HFFc6 (cell line): ENCODE results near the gene KIFAP3. TPM values are rescaled to one million over a fixed set of nuclear protein-coding genes. Genes with fewer than 3 reads are reported as not detected.

Experiments
- DNase-seq: peaks from one replicate; pipeline ENCODE4 v3.0.0-alpha.2; 2018
- H3K27ac Mint-ChIP-seq: 2 replicates; pipeline ENCODE4 v1.8.0; 2020; ENCODE audit warnings: mild to moderate bottlenecking, mixed read lengths
- H3K27me3 Mint-ChIP-seq: 2 replicates; pipeline ENCODE4 v1.8.0; 2021; ENCODE audit warnings: mild to moderate bottlenecking, moderate library complexity, mixed read lengths; ENCODE audit not compliant: insufficient read depth
- H3K36me3 Mint-ChIP-seq: 2 replicates; pipeline ENCODE4 v1.8.0; 2021; ENCODE audit warnings: low read depth, mixed read lengths
- H3K4me1 Mint-ChIP-seq: 2 replicates; pipeline ENCODE4 v1.8.0; 2020; ENCODE audit warnings: low read depth, mixed read lengths
- H3K4me3 Mint-ChIP-seq: 2 replicates; pipeline ENCODE4 v1.8.0; 2020; ENCODE audit warnings: mild to moderate bottlenecking, moderate library complexity, mixed read lengths
- H3K9me3 Mint-ChIP-seq: 2 replicates; pipeline ENCODE4 v1.8.0; 2020; ENCODE audit warnings: mild to moderate bottlenecking, mixed read lengths
- total RNA-seq, 6 experiments: library from RNA; stranded (reverse); fragmentation: NEBNext Ultra II Directional; extraction: Animal tissue kit (Norgen Biotek cat#: 25700); gene quantifications; 2 replicates in 1 of 6; 3 replicates in 5 of 6; pipeline ENCODE4 v1.2.3, GENCODE V29; 2021
- TF ChIP-seq, protein P1 (sequence below): fragments of 200-600 bp; sonication (generic); IDR thresholded peaks from 2 replicates; pipeline ENCODE4 v1.5.0; 2021; ENCODE audit warnings: antibody characterized with exemption, mild to moderate bottlenecking

The KIFAP3 gene
- total RNA-seq, 6 experiments from 2014 or later = 21.4 to 26.1 (median 23.4) TPM

DNA sequence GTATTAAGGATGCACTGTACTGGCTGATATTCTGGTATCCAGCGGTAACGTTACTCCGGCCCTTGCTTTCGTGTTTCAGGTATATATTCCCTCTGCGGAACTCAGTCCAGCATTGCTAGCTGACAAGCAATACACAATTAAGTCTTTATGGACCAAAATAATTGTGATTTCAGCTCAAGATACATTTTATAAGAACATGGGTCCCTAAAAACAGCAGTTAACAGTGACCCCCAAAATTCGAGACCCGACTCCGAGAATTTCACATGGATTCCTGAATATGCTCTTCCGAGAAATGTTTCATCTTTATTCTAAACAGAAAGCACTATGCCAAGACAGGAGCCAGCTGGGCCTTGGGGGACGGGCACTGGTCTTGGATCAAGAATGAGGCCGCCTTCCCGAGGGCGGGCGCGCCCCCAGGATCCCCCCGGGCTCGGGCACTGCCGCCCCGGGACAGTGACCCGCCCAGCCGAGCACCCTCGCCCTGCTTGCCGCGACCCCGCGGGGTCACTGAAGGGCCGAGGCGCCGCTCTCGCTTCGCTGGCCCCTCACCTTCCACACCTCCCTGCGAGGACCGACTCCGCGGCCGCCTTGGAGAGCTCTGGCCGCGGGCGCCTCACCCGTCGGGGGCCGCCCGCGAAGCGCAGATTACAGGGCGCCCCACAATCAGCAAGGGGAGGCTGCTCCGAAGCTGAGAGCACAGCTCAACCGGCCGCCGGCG lies 181.4 kb downstream of the KIFAP3 start:
- Mint-ChIP-seq H3K4me3 (peak overlapping the region; percentile 87), H3K27me3 (peaks cover 8% of the 10 kb centered on the region), H3K9me3 (no peaks in the 10 kb centered on the region), H3K27ac (peak overlapping the region; percentile 82), H3K36me3 (no peaks in the 10 kb centered on the region), H3K4me1 (peaks cover 37% of the 10 kb centered on the region)
- no peak for DNase-seq
- TF ChIP-seq, protein P1, sequence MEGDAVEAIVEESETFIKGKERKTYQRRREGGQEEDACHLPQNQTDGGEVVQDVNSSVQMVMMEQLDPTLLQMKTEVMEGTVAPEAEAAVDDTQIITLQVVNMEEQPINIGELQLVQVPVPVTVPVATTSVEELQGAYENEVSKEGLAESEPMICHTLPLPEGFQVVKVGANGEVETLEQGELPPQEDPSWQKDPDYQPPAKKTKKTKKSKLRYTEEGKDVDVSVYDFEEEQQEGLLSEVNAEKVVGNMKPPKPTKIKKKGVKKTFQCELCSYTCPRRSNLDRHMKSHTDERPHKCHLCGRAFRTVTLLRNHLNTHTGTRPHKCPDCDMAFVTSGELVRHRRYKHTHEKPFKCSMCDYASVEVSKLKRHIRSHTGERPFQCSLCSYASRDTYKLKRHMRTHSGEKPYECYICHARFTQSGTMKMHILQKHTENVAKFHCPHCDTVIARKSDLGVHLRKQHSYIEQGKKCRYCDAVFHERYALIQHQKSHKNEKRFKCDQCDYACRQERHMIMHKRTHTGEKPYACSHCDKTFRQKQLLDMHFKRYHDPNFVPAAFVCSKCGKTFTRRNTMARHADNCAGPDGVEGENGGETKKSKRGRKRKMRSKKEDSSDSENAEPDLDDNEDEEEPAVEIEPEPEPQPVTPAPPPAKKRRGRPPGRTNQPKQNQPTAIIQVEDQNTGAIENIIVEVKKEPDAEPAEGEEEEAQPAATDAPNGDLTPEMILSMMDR = no peak

DNA sequence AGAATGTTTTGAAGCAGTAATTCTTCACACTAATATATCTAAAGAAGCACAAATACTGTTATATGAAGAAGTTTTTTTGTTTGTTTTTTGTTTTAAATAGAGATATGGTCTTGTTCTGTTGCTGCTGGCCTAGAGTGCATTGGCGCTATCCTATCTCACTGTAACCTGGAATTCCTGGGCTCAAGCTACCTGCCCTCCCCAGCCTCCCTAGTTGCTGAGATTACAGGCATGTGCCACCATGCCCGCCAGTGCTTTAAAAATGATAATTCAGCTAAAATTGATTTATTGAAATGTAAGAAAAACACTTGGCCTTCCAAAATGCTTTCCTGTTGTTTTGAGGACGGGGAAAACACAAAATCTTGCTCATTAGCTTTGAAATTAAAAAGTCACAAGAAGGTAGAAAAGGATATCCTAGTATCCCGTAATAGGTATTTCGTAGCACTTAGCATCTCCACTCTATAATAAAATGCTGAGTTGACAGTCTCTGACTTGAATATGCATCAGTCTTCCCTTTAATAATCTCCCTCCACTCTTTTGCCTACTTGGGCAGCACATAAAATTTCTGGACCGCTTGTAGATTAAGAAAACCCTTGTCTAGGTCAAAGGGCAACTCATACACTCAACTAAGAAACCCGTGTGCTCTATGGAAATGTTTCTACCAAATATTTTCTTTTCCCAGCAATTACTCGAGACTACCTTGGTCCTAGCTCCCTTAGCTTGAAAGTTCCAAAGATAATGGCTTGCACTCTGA lies 182.1 kb downstream of the KIFAP3 start:
- no peaks in the 10 kb centered on the region for H3K36me3 Mint-ChIP-seq
- no peak for DNase-seq
- peak overlapping the region; percentile 82 for H3K27ac Mint-ChIP-seq
- H3K4me1 Mint-ChIP-seq = peaks cover 41% of the 10 kb centered on the region
- H3K9me3 Mint-ChIP-seq = no peaks in the 10 kb centered on the region
- TF ChIP-seq, protein P1 = no peak
- peak overlapping the region; percentile 87 for H3K4me3 Mint-ChIP-seq
- H3K27me3 Mint-ChIP-seq = peaks cover 7% of the 10 kb centered on the region

DNA sequence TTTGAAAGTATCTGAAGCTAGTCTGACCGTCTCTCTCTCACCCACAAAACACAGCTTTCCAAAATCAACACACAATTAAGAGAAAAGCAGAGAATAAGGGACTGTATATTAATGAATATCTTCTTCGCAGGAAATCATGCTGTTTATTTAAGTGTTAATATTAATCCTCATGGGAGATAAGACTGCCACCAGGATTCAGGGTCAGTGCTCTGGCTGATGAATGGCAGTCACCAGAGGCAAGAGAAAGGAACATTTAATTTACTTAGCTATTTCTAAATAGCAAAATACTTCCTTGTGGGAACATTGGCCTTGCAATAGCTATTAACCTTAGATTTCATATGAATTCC lies 183.0 kb downstream of the KIFAP3 start:
- Mint-ChIP-seq H3K4me3 (peak overlapping the region; percentile 21), H3K36me3 (peaks cover 3% of the 10 kb centered on the region; the same call in 1 of the 2 replicates), H3K4me1 (peaks cover 49% of the 10 kb centered on the region), H3K27me3 (peaks cover 5% of the 10 kb centered on the region), H3K27ac (peak overlapping the region; percentile 69), H3K9me3 (no peaks in the 10 kb centered on the region)
- DNase-seq = no peak
- TF ChIP-seq, protein P1 = no peak

DNA sequence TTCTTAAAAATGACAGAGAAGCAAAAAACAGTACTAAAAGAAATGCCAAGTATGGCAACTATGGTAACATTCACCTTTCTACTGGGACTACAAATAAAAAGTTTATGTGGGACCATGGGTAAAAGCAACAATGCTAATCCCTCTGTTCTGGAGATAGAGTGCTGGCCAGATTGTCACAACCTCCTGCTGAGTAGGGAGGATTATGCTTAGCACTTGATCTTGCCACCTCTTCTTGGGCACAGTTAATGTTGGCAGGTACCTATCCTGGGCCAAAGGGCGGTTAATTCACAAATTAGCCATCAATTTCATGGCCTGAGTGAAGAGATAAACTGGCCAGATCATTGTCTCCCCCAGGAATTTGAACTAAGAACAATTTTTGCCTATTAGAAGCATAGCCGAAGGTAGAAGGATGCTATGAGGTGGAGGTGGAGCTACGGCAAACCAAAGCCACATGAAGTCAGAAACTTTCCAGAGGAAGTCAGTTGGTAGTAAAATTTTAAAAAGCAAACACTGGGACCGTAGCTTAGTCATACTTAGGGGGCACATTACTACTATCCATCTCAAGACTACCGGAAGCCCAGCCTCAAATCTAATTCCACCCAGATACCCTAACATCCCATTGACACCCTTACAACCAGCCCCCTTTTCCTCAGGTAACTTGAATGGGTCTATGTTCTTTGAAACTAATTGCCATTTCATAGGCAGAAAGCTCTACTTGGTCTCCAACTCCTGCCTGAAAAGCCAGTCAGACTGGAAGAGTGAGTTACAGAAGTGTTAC lies 183.5 kb downstream of the KIFAP3 start:
- no peaks in the 10 kb centered on the region for H3K9me3 Mint-ChIP-seq
- TF ChIP-seq, protein P1 = no peak
- peaks cover 55% of the 10 kb centered on the region for H3K4me1 Mint-ChIP-seq
- peaks cover 1% of the 10 kb centered on the region; the same call in 1 of the 2 replicates for H3K27me3 Mint-ChIP-seq
- DNase-seq = no peak
- peak overlapping the region; percentile 21 for H3K4me3 Mint-ChIP-seq
- H3K36me3 Mint-ChIP-seq = peaks cover 9% of the 10 kb centered on the region; the same call in 1 of the 2 replicates
- H3K27ac Mint-ChIP-seq = peak overlapping the region; percentile 69

DNA sequence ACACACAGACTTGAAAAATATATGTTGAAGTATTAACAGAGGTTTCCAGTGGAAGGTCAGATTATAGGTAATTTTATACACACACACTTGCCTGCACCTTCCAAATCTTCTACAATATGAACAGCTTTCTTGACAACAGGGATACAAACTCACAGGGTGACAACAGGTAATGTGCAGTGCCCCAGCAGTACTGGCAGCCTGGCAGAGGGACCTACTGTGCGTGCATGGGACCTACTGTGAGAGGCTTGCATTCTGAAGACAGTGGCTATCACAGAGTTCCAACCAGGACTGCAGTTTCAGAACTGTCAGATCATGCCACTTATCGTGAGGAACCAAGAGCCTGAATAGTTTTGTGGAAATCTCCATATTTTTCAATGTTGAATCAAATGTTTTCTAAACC lies 184.6 kb downstream of the KIFAP3 start:
- no peak for DNase-seq
- peaks cover 65% of the 10 kb centered on the region for H3K4me1 Mint-ChIP-seq
- no peaks in the 10 kb centered on the region for H3K9me3 Mint-ChIP-seq
- H3K4me3 Mint-ChIP-seq = no peak overlapping the region
- TF ChIP-seq, protein P1 = no peak
- no peak overlapping the region; the same call in 1 of the 2 replicates for H3K27ac Mint-ChIP-seq
- peaks cover 1% of the 10 kb centered on the region; the same call in 1 of the 2 replicates for H3K27me3 Mint-ChIP-seq
- peaks cover 16% of the 10 kb centered on the region for H3K36me3 Mint-ChIP-seq
